Ovary (tissue), 9 donors: ENCODE data around the gene ANAPC10. TPM values are rescaled to one million over a fixed set of nuclear protein-coding genes. Genes with fewer than 3 reads are reported as not detected.

ENCODE experiments used
- DNase-seq, 5 donors: peaks; one replicate each; pipeline ENCODE4 v3.0.0-alpha.2; 2019 to 2020
- H3K27ac ChIP-seq, 2 donors: fragments of 200-600 bp; one replicate each; pipeline versions ENCODE4 v1.5.1 to v1.8.0; 2019 to 2022
- H3K27me3 ChIP-seq: fragments of 200-600 bp; one replicate; pipeline ENCODE4 v1.8.0; 2022
- H3K36me3 ChIP-seq: fragments of 200-600 bp; sonication (generic); one replicate; pipeline ENCODE4 v1.5.1; 2019
- H3K4me1 ChIP-seq: one replicate; pipeline ENCODE4 v1.8.1; 2013; ENCODE audit warnings: mild to moderate bottlenecking, moderate library complexity; ENCODE audit not compliant: insufficient read depth
- H3K4me3 ChIP-seq: fragments of 200-600 bp; sonication (generic); one replicate; pipeline ENCODE4 v1.5.1; 2017
- H3K9me3 ChIP-seq, 2 donors: fragments of 200-600 bp in 1 of 2; sonication (generic) in 1 of 2; one replicate each; pipeline versions ENCODE4 v1.5.1 to v1.8.1; 2013 to 2019; ENCODE audit warnings: mild to moderate bottlenecking in 1 of 2, moderate library complexity in 1 of 2
- CTCF ChIP-seq, 3 donors: fragments of 450-650 bp in 2 of 3; fragments of 200-600 bp in 1 of 3; IDR thresholded peaks; one replicate each; pipeline versions ENCODE4 v1.5.1 to v1.8.0; 2016 to 2022; ENCODE audit warnings: antibody characterized with exemption in 3 of 3, mild to moderate bottlenecking in 1 of 3
- EP300 ChIP-seq: sonication (generic); formaldehyde crosslinking; IDR thresholded peaks from one replicate; pipeline ENCODE4 v1.6.1; 2017; ENCODE audit warnings: antibody characterized with exemption
- POLR2A ChIP-seq: fragments of 450-650 bp; IDR thresholded peaks from one replicate; pipeline ENCODE4 v1.6.1; 2017; ENCODE audit warnings: antibody characterized with exemption, mild to moderate bottlenecking, moderate library complexity
- WGBS, 3 donors: extraction: QIAGEN DNeasy Blood & Tissue Kit in 1 of 3; methylation state at CpG; one replicate each; pipeline versions ENCODE4 v1.1.5 to v1.1.7; 2013 to 2017; 5-methylcytosine and 5-hydroxymethylcytosine counted together
- intact Hi-C, 4 donors: fragments of 100-400 bp; cut with DNase I; formaldehyde crosslinking; loops; one replicate each; pipeline versions ENCODE4 v1.11.0 to v1.15.1; 2022 to 2023
- polyA plus RNA-seq, 2 donors: library from polyadenylated mRNA; stranded (reverse); fragments of 200-250 nt in 1 of 2; fragments of 350-450 nt in 1 of 2; fragmentation: Illumina TruSeq in 1 of 2; extraction: RNeasy Lipid Tissue Mini Kit (QIAGEN cat#74804) in 1 of 2; gene quantifications; one replicate each; pipeline ENCODE4 v1.2.3, GENCODE V29; 2013 to 2014
- total RNA-seq, 7 donors: library from RNA; depleted of rRNA in 2 of 7; stranded (reverse); fragments of >200 nt in 2 of 7; fragmentation: NEBNext Ultra II Directional in 3 of 7; extraction: Animal tissue kit (Norgen Biotek cat#: 25700) in 3 of 7; gene quantifications; one replicate each; pipeline versions ENCODE4 v1.1.0 to v1.2.4, GENCODE V29; 2016 to 2023
- donor health status: DM: no; HTN: no; CAD: no; lungs with moderate emphysema.
- donor health status: DM: no; HTN: no; CAD: no.
- donor health status: Bipolar disorder and iron deficiency.
- donor health status: DM: yes; HTN: yes; CAD: no.
- donor health status: DM: no; HTN: no; CAD: no.
- donor health status: DM: yes; HTN: yes; CAD: no.

The ANAPC10 gene
- total and polyA plus RNA-seq, 9 donors: 13.3 to 27.8 (median 18.9) TPM

GRCh38 chr4:145066063-145066501 is 31.9 kb downstream of the ANAPC10 start:
- Histone ChIP-seq H3K27ac (no peak overlapping the region), H3K36me3 (no peaks in the 10 kb centered on the region), H3K4me1 (no peaks in the 10 kb centered on the region), H3K27me3 (no peaks in the 10 kb centered on the region), H3K9me3 (no peaks in the 10 kb centered on the region), H3K4me3 (no peak overlapping the region)
- intact Hi-C loops: loop anchor here in 1 of 4 donors (10.0 kb wide), 1 partner anchor 891 kb away; no protein-coding TSS in a partner anchor
- WGBS, 3 donors: 49 to 51% (median 49%) methylated on average over 2 of the region's 2 CpGs
- TF ChIP-seq EP300 (no peak), POLR2A (no peak), CTCF (IDR thresholded peaks at IDR 0.05) (no peak)
- DNase-seq: no peak

GRCh38 chr4:145061318-145061920 is 36.6 kb downstream of the ANAPC10 start:
- no peaks in the 10 kb centered on the region for H3K36me3 ChIP-seq
- no peaks in the 10 kb centered on the region for H3K4me1 ChIP-seq
- DNase-seq: no peak
- intact Hi-C loops: loop anchor here in 1 of 4 donors (10.0 kb wide), 1 partner anchor 887 kb away; no protein-coding TSS in a partner anchor
- no peak overlapping the region for H3K4me3 ChIP-seq
- 57 to 62% (median 61%) methylated on average over 6 of the region's 6 CpGs for WGBS, 3 donors
- H3K9me3 ChIP-seq: no peaks in the 10 kb centered on the region
- H3K27me3 ChIP-seq: no peaks in the 10 kb centered on the region
- TF ChIP-seq POLR2A (no peak), CTCF (IDR thresholded peaks at IDR 0.05) (peak in 1 of 3 donors; percentile 13)
- no peak overlapping the region for H3K27ac ChIP-seq

- Histone ChIP-seq H3K4me1 (no peaks in the 10 kb centered on the region), H3K36me3 (no peaks in the 10 kb centered on the region), H3K4me3 (no peak overlapping the region), H3K9me3 (no peaks in the 10 kb centered on the region), H3K27ac (no peak overlapping the region), H3K27me3 (no peaks in the 10 kb centered on the region)
- intact Hi-C loops: no loop called here
- no peak for TF ChIP-seq CTCF (IDR thresholded peaks at IDR 0.05)
- TF ChIP-seq EP300: no peak
- TF ChIP-seq POLR2A: no peak
- no peak for DNase-seq
Observed at GRCh38 chr4:145058256-145058655, 39.7 kb downstream of the ANAPC10 start.

- Histone ChIP-seq H3K27ac (no peak overlapping the region), H3K36me3 (no peaks in the 10 kb centered on the region), H3K9me3 (no peaks in the 10 kb centered on the region), H3K4me3 (no peak overlapping the region), H3K27me3 (no peaks in the 10 kb centered on the region), H3K4me1 (no peaks in the 10 kb centered on the region)
- TF ChIP-seq EP300 (no peak), CTCF (IDR thresholded peaks at IDR 0.05) (no peak), POLR2A (no peak)
- DNase-seq: no peak
- WGBS, 3 donors: 95 to 96% (median 95%) methylated on average over 6 of the region's 6 CpGs
- intact Hi-C loops: no loop called here
Observed at GRCh38 chr4:145056325-145057130, 41.5 kb downstream of the ANAPC10 start.
